Stimulated activated CD4-positive, alpha-beta T cell treated with anti-CD3 and anti-CD28 coated beads, TNF-alpha, amount 100 ng/mL, for 48 hours (primary cell): Measurements from ENCODE around the gene POLE.

Source experiments
- DNase-seq, 3 donors: peaks; one replicate each; pipeline ENCODE4 v3.0.0-alpha.2; 2020; ENCODE audit warnings: low read depth in 3 of 3

Gene POLE

GRCh38 chr12:132632521-132633228 lies 54.5 kb downstream of the POLE start:
- DNase-seq, result no peak

- DNase-seq, result no peak
Measured at GRCh38 chr12:132631666-132632065, 55.5 kb downstream of the POLE start.

- DNase-seq, result no peak
Measured at GRCh38 chr12:132630672-132631071, 56.5 kb downstream of the POLE start.

GRCh38 chr12:132629330-132629729 lies 57.8 kb downstream of the POLE start:
- DNase-seq, result no peak

GRCh38 chr12:132625731-132626430 lies 61.3 kb downstream of the POLE start:
- DNase-seq, result no peak

GRCh38 chr12:132624910-132625630 lies 62.1 kb downstream of the POLE start:
- DNase-seq, result no peak

GRCh38 chr12:132624186-132624855 lies 62.8 kb downstream of the POLE start:
- DNase-seq, result no peak

GRCh38 chr12:132623072-132623869 lies 63.9 kb downstream of the POLE start:
- no peak for DNase-seq

GRCh38 chr12:132622437-132623071 lies 64.6 kb downstream of the POLE start:
- no peak for DNase-seq

GRCh38 chr12:132621657-132622435 lies 65.3 kb downstream of the POLE start:
- DNase-seq, result no peak

- DNase-seq, result no peak
Measured at GRCh38 chr12:132620899-132621656, 66.1 kb downstream of the POLE start.

GRCh38 chr12:132620113-132620898 lies 66.8 kb downstream of the POLE start:
- no peak for DNase-seq

GRCh38 chr12:132619386-132620112 lies 67.6 kb downstream of the POLE start:
- no peak for DNase-seq

GRCh38 chr12:132619071-132619385 lies 68.1 kb downstream of the POLE start:
- no peak for DNase-seq

- DNase-seq, result no peak
Measured at GRCh38 chr12:132618683-132619043, 68.5 kb downstream of the POLE start, which contains the start of gene P2RX2. Gene P2RX2 (plus strand): TSS chr12:132618776. CDS start chr12:132618817, 41 bp downstream.

GRCh38 chr12:132617822-132618682 lies 69.1 kb downstream of the POLE start:
- no peak for DNase-seq

GRCh38 chr12:132617135-132617701 lies 69.9 kb downstream of the POLE start:
- no peak for DNase-seq
